Left ventricle myocardium inferior (tissue), 1 donor: ENCODE measurements around the gene ELFN2. TPM values are rescaled to one million over a fixed set of nuclear protein-coding genes. Genes with fewer than 3 reads are reported as not detected.

Source experiments
- DNase-seq: peaks from one replicate; pipeline ENCODE4 v3.0.0-alpha.2; 2020
- H3K27ac ChIP-seq: fragments of 200-600 bp; replicated peaks from 2 replicates; pipeline ENCODE4 v1.8.0; 2021
- H3K27me3 ChIP-seq: fragments of 200-600 bp; 2 replicates; pipeline ENCODE4 v1.8.0; 2021; ENCODE audit warnings: low read depth
- H3K36me3 ChIP-seq: fragments of 200-600 bp; 2 replicates; pipeline ENCODE4 v1.8.0; 2021
- H3K4me1 ChIP-seq: fragments of 200-600 bp; 2 replicates; pipeline ENCODE4 v1.8.0; 2021
- H3K4me3 ChIP-seq: fragments of 200-600 bp; 2 replicates; pipeline ENCODE4 v1.8.0; 2021; ENCODE audit warnings: mild to moderate bottlenecking, moderate library complexity
- H3K9me3 ChIP-seq: fragments of 200-600 bp; replicated peaks from 2 replicates; pipeline ENCODE4 v1.8.0; 2021
- CTCF ChIP-seq: fragments of 200-600 bp; IDR thresholded peaks from 2 replicates; pipeline ENCODE4 v1.8.0; 2021; ENCODE audit warnings: antibody characterized with exemption, mild to moderate bottlenecking, borderline replicate concordance
- intact Hi-C: fragments of 100-400 bp; cut with micrococcal nuclease; formaldehyde crosslinking; loops from one replicate; pipeline ENCODE4 v1.11.0; 2022
- total RNA-seq: library from RNA; stranded (reverse); fragmentation: NEBNext Ultra II Directional; extraction: Animal tissue kit (Norgen Biotek cat#: 25700); gene quantifications from one replicate; pipeline ENCODE4 v1.2.1, GENCODE V29; 2021
- donor health status: DM: no; HTN: yes; CAD: no; lungs with severe emphysema.

The ELFN2 gene
- total RNA-seq, 1 donor from 2014 or later: not detected

- Histone ChIP-seq H3K9me3 (peaks cover 12% of the 10 kb centered on the region), H3K27me3 (peaks cover 80% of the 10 kb centered on the region), H3K36me3 (no peaks in the 10 kb centered on the region), H3K4me3 (no peak overlapping the region), H3K4me1 (no peaks in the 10 kb centered on the region), H3K27ac (no peak overlapping the region)
- no peak for DNase-seq
- intact Hi-C loops: loop anchor here (10.0 kb wide), 1 partner anchor 115 kb away; no protein-coding TSS in a partner anchor
- TF ChIP-seq CTCF: no peak
These were observed 12.1 kb upstream of the ELFN2 start for GRCh38 chr22:37439347-37439746.

- no peak for TF ChIP-seq CTCF
- no peak for DNase-seq
- Histone ChIP-seq H3K9me3 (peaks cover 7% of the 10 kb centered on the region), H3K4me3 (no peak overlapping the region), H3K4me1 (no peaks in the 10 kb centered on the region), H3K27ac (no peak overlapping the region), H3K36me3 (no peaks in the 10 kb centered on the region), H3K27me3 (peaks cover 89% of the 10 kb centered on the region)
- intact Hi-C loops: loop anchor here (10.0 kb wide), 1 partner anchor 111 kb away; no protein-coding TSS in a partner anchor
These were observed 8.8 kb upstream of the ELFN2 start for GRCh38 chr22:37435970-37436603.

- no peak for DNase-seq
- Histone ChIP-seq H3K36me3 (no peaks in the 10 kb centered on the region), H3K9me3 (no peaks in the 10 kb centered on the region), H3K4me3 (no peak overlapping the region), H3K27ac (no peak overlapping the region), H3K4me1 (no peaks in the 10 kb centered on the region), H3K27me3 (peaks cover 93% of the 10 kb centered on the region)
- intact Hi-C loops: loop anchor here (10.0 kb wide), 1 partner anchor 109 kb away; no protein-coding TSS in a partner anchor
- TF ChIP-seq CTCF: no peak
These were observed 6.5 kb upstream of the ELFN2 start for GRCh38 chr22:37433786-37434185.

- Histone ChIP-seq H3K9me3 (no peaks in the 10 kb centered on the region), H3K27ac (no peak overlapping the region), H3K27me3 (peaks cover 93% of the 10 kb centered on the region), H3K4me3 (no peak overlapping the region), H3K36me3 (no peaks in the 10 kb centered on the region), H3K4me1 (peaks cover 6% of the 10 kb centered on the region)
- intact Hi-C loops: loop anchor here (10.0 kb wide), 1 partner anchor 108 kb away; no protein-coding TSS in a partner anchor
- DNase-seq: no peak
- no peak for TF ChIP-seq CTCF
These were observed 5.4 kb upstream of the ELFN2 start for GRCh38 chr22:37432708-37433054.

GRCh38 chr22:37431801-37432707, 4.8 kb upstream of the ELFN2 start:
- DNase-seq: no peak
- no peaks in the 10 kb centered on the region for H3K9me3 ChIP-seq
- peaks cover 93% of the 10 kb centered on the region for H3K27me3 ChIP-seq
- intact Hi-C loops: loop anchor here (10.0 kb wide), 1 partner anchor 107 kb away; no protein-coding TSS in a partner anchor
- TF ChIP-seq CTCF: no peak
- no peak overlapping the region for H3K4me3 ChIP-seq
- no peaks in the 10 kb centered on the region for H3K36me3 ChIP-seq
- peaks cover 11% of the 10 kb centered on the region for H3K4me1 ChIP-seq
- no peak overlapping the region for H3K27ac ChIP-seq
